Forelimb muscle (tissue), 1 donor: Measurements from ENCODE around the gene OSGEP. TPM values are rescaled to one million over a fixed set of nuclear protein-coding genes. Genes with fewer than 3 reads are reported as not detected.

ENCODE experiments used
- DNase-seq: peaks from one replicate; pipeline ENCODE4 v3.0.0-alpha.2; 2013; ENCODE audit warnings: low read depth
- polyA plus RNA-seq: library from polyadenylated mRNA; unstranded; fragments of 120-200 nt; gene quantifications from one replicate; pipeline ENCODE4 v1.2.1, GENCODE V29; 2013; ENCODE audit not compliant: insufficient read length

OSGEP gene
- polyA plus RNA-seq, 1 donor = 40.8 TPM

GRCh38 chr14:20434701-20435581 lies 19.7 kb downstream of the OSGEP start:
- DNase-seq = no peak

GRCh38 chr14:20429801-20430669 lies 24.6 kb downstream of the OSGEP start:
- DNase-seq = no peak

- no peak for DNase-seq
These were observed 25.8 kb downstream of the OSGEP start for GRCh38 chr14:20428802-20429201.

- no peak for DNase-seq
These were observed 26.6 kb downstream of the OSGEP start for GRCh38 chr14:20428010-20428365.

GRCh38 chr14:20427231-20428009 lies 27.2 kb downstream of the OSGEP start:
- no peak for DNase-seq

- DNase-seq = no peak
These were observed 29.8 kb downstream of the OSGEP start for GRCh38 chr14:20424851-20425250.

GRCh38 chr14:20422886-20423285 lies 31.7 kb downstream of the OSGEP start:
- no peak for DNase-seq

- DNase-seq = no peak
These were observed 33.3 kb downstream of the OSGEP start for GRCh38 chr14:20421267-20421666.

GRCh38 chr14:20419419-20419818 lies 35.2 kb downstream of the OSGEP start:
- DNase-seq = no peak

- DNase-seq = no peak
These were observed 36.1 kb downstream of the OSGEP start for GRCh38 chr14:20418501-20418909.

GRCh38 chr14:20417250-20418186 lies 37.1 kb downstream of the OSGEP start:
- no peak for DNase-seq

GRCh38 chr14:20416223-20416622 lies 38.4 kb downstream of the OSGEP start:
- no peak for DNase-seq

- DNase-seq = no peak
These were observed 38.8 kb downstream of the OSGEP start for GRCh38 chr14:20415782-20416206.

GRCh38 chr14:20413744-20414082 lies 40.9 kb downstream of the OSGEP start:
- no peak for DNase-seq

- DNase-seq = peak; percentile 48
These were observed 41.5 kb downstream of the OSGEP start, which contains the start of gene TEP1 for GRCh38 chr14:20412876-20413743. TEP1 (minus strand) TSS chr14:20413501; CDS start chr14:20408439, 5,062 bp downstream.

- no peak for DNase-seq
These were observed 42.2 kb downstream of the OSGEP start for GRCh38 chr14:20412411-20412810.

- no peak for DNase-seq
These were observed 45.4 kb downstream of the OSGEP start for GRCh38 chr14:20409226-20409625.

- DNase-seq = no peak
These were observed 51.1 kb downstream of the OSGEP start for GRCh38 chr14:20403521-20403920.

GRCh38 chr14:20400965-20401593 lies 53.5 kb downstream of the OSGEP start:
- no peak for DNase-seq
